Astrocyte (in vitro differentiated cells and primary cell): Measurements from ENCODE around the gene PIGL. TPM values are rescaled to one million over a fixed set of nuclear protein-coding genes. Genes with fewer than 3 reads are reported as not detected.

Experiments
- DNase-seq: peaks from one replicate; pipeline ENCODE4 v3.0.0-alpha.2; 2010; ENCODE audit warnings: low read depth
- FAIRE-seq: peaks from 2 replicates; lab custom pipeline; 2011; peaks lifted over from hg19 to GRCh38; lab: Jason Lieb, UNC
- H2AFZ ChIP-seq: 2 replicates; pipeline ENCODE4 v1.6.0; 2012; ENCODE audit warnings: low read depth, low read length, inconsistent platforms
- H3K27ac ChIP-seq: 2 replicates; pipeline ENCODE4 v1.5.1; 2011; ENCODE audit warnings: low read depth, low read length, inconsistent platforms
- H3K27me3 ChIP-seq: 2 replicates; pipeline ENCODE4 v1.6.0; 2011; ENCODE audit warnings: low read length, inconsistent platforms; ENCODE audit not compliant: insufficient read depth
- H3K36me3 ChIP-seq: 2 replicates; pipeline ENCODE4 v1.5.1; 2011; ENCODE audit warnings: low read length, inconsistent platforms; ENCODE audit not compliant: insufficient read depth
- H3K4me1 ChIP-seq: 2 replicates; pipeline ENCODE4 v1.5.1; 2011; ENCODE audit warnings: low read length, inconsistent platforms; ENCODE audit not compliant: insufficient read depth
- H3K4me2 ChIP-seq: 2 replicates; pipeline ENCODE4 v1.6.0; 2012; ENCODE audit warnings: low read length, inconsistent platforms
- H3K4me3 ChIP-seq: 2 replicates; pipeline ENCODE4 v1.5.1; 2011; ENCODE audit warnings: low read depth, mild to moderate bottlenecking, low read length, inconsistent platforms; ENCODE audit not compliant: insufficient read depth
- H3K79me2 ChIP-seq: 2 replicates; pipeline ENCODE4 v1.6.0; 2012; ENCODE audit warnings: mild to moderate bottlenecking, low read length, inconsistent platforms; ENCODE audit not compliant: insufficient read depth
- H3K9ac ChIP-seq: 2 replicates; pipeline ENCODE4 v1.6.0; 2012; ENCODE audit warnings: mild to moderate bottlenecking, low read length, inconsistent platforms
- H3K9me3 ChIP-seq: 2 replicates; pipeline ENCODE4 v1.5.1; 2012; ENCODE audit warnings: low read depth, mild to moderate bottlenecking, low read length, inconsistent platforms; ENCODE audit not compliant: insufficient read depth
- H4K20me1 ChIP-seq: 2 replicates; pipeline ENCODE4 v1.6.0; 2012; ENCODE audit warnings: low read length, inconsistent platforms; ENCODE audit not compliant: insufficient read depth
- H3K27ac Mint-ChIP-seq: one replicate; pipeline ENCODE4 v1.8.0; 2021; ENCODE audit warnings: mild to moderate bottlenecking, mixed read lengths; ENCODE audit not compliant: unreplicated experiment
- H3K27me3 Mint-ChIP-seq: one replicate; pipeline ENCODE4 v1.8.0; 2021; ENCODE audit warnings: low read depth, mixed read lengths; ENCODE audit not compliant: unreplicated experiment
- H3K36me3 Mint-ChIP-seq: one replicate; pipeline ENCODE4 v1.8.0; 2021; ENCODE audit warnings: low read depth, mixed read lengths; ENCODE audit not compliant: unreplicated experiment
- H3K4me1 Mint-ChIP-seq: one replicate; pipeline ENCODE4 v1.8.0; 2021; ENCODE audit warnings: low read depth, mixed read lengths; ENCODE audit not compliant: unreplicated experiment
- H3K4me3 Mint-ChIP-seq: one replicate; pipeline ENCODE4 v1.8.0; 2021; ENCODE audit warnings: mild to moderate bottlenecking, moderate library complexity, mixed read lengths; ENCODE audit not compliant: unreplicated experiment
- H3K9me3 Mint-ChIP-seq: one replicate; pipeline ENCODE4 v1.8.0; 2021; ENCODE audit warnings: mild to moderate bottlenecking, mixed read lengths; ENCODE audit not compliant: unreplicated experiment
- EZH2 ChIP-seq: IDR thresholded peaks from 2 replicates; pipeline ENCODE4 v1.6.1; 2012; ENCODE audit warnings: mild to moderate bottlenecking, low read length, inconsistent platforms; ENCODE audit not compliant: insufficient read depth
- total RNA-seq: library from RNA; stranded (reverse); gene quantifications from 2 replicates; pipeline ENCODE4 v1.2.1, GENCODE V29; 2021
- TF ChIP-seq, protein P1 (sequence below): IDR thresholded peaks from 2 replicates; pipeline ENCODE4 v1.5.1; 2011; ENCODE audit warnings: low read depth, mild to moderate bottlenecking, inconsistent platforms, low read length, moderate library complexity; ENCODE audit not compliant: insufficient read depth

The PIGL gene
- total RNA-seq, 1 donor from 2014 or later, result 21.9 TPM

DNA sequence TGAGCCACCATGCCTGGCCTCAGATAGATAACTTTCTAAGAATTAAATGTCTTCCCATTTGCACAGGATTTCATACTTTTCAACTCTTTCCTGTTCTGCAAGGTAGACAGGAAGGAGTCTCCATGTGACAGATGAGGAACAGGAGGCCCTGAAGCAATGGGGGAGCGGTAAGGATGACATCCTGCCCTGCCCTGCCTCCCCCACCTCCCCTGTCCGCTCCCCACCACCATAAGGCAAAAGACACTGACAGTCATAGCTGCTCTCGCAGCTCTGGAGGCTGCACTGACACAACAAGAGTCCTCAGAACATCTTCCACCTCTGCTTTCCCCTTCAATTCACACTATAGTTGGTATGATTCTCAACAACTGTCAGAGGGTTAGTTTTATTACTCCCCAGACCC is 126.6 kb downstream of the PIGL start:
- Mint-ChIP-seq H3K36me3 (peaks cover 8% of the 10 kb centered on the region), H3K27ac (no peak overlapping the region), H3K9me3 (no peaks in the 10 kb centered on the region), H3K27me3 (no peaks in the 10 kb centered on the region), H3K4me3 (no peak overlapping the region), H3K4me1 (no peaks in the 10 kb centered on the region)
- DNase-seq (no peak), FAIRE-seq (no peak)
- H3K36me3 ChIP-seq, result peaks cover 10% of the 10 kb centered on the region
- H4K20me1 ChIP-seq, result no peaks in the 10 kb centered on the region
- no peak overlapping the region for H3K27ac ChIP-seq
- H3K4me2 ChIP-seq, result no peak overlapping the region
- no peaks in the 10 kb centered on the region for H3K27me3 ChIP-seq
- H3K9ac ChIP-seq, result no peak overlapping the region
- H3K9me3 ChIP-seq, result no peaks in the 10 kb centered on the region
- no peaks in the 10 kb centered on the region for H3K79me2 ChIP-seq
- no peak for TF ChIP-seq EZH2
- TF ChIP-seq, protein P1, sequence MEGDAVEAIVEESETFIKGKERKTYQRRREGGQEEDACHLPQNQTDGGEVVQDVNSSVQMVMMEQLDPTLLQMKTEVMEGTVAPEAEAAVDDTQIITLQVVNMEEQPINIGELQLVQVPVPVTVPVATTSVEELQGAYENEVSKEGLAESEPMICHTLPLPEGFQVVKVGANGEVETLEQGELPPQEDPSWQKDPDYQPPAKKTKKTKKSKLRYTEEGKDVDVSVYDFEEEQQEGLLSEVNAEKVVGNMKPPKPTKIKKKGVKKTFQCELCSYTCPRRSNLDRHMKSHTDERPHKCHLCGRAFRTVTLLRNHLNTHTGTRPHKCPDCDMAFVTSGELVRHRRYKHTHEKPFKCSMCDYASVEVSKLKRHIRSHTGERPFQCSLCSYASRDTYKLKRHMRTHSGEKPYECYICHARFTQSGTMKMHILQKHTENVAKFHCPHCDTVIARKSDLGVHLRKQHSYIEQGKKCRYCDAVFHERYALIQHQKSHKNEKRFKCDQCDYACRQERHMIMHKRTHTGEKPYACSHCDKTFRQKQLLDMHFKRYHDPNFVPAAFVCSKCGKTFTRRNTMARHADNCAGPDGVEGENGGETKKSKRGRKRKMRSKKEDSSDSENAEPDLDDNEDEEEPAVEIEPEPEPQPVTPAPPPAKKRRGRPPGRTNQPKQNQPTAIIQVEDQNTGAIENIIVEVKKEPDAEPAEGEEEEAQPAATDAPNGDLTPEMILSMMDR, result no peak
- no peak overlapping the region for H2AFZ ChIP-seq
- peaks cover 4% of the 10 kb centered on the region for H3K4me1 ChIP-seq
- H3K4me3 ChIP-seq, result no peak overlapping the region

DNA sequence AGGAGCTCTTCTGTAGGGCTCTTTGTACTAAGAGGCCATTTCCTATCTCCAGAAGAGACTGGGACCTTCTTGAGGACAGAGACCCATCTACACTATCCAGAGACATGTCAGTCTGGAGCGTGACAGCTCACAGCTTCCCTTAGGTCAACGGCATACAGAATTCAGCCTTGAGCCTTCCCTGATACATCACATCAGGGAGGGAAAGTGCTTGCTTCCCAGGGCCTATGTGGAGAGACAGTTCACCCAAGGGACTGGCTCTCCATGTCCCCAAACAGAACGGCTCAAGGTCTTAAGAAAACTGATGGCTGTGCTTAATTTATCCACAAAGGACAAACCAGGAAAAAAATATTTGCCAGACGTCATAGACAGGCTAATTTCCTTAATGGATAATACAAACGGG is 128.6 kb downstream of the PIGL start:
- no peaks in the 10 kb centered on the region for H3K27me3 ChIP-seq
- no peaks in the 10 kb centered on the region for H3K9me3 Mint-ChIP-seq
- H3K4me3 Mint-ChIP-seq, result no peak overlapping the region
- H3K36me3 ChIP-seq, result peaks cover 18% of the 10 kb centered on the region
- H3K79me2 ChIP-seq, result peaks cover 6% of the 10 kb centered on the region
- no peak for DNase-seq
- TF ChIP-seq, protein P1, result no peak
- no peak for TF ChIP-seq EZH2
- no peak overlapping the region for H3K4me3 ChIP-seq
- no peaks in the 10 kb centered on the region for H3K4me1 Mint-ChIP-seq
- H3K27ac Mint-ChIP-seq, result no peak overlapping the region
- FAIRE-seq, result no peak
- no peak overlapping the region for H2AFZ ChIP-seq
- H4K20me1 ChIP-seq, result peaks cover 4% of the 10 kb centered on the region
- no peak overlapping the region for H3K4me2 ChIP-seq
- H3K4me1 ChIP-seq, result peaks cover 4% of the 10 kb centered on the region
- peaks cover 8% of the 10 kb centered on the region for H3K36me3 Mint-ChIP-seq
- no peak overlapping the region for H3K27ac ChIP-seq
- no peaks in the 10 kb centered on the region for H3K9me3 ChIP-seq
- no peak overlapping the region for H3K9ac ChIP-seq
- H3K27me3 Mint-ChIP-seq, result no peaks in the 10 kb centered on the region

DNA sequence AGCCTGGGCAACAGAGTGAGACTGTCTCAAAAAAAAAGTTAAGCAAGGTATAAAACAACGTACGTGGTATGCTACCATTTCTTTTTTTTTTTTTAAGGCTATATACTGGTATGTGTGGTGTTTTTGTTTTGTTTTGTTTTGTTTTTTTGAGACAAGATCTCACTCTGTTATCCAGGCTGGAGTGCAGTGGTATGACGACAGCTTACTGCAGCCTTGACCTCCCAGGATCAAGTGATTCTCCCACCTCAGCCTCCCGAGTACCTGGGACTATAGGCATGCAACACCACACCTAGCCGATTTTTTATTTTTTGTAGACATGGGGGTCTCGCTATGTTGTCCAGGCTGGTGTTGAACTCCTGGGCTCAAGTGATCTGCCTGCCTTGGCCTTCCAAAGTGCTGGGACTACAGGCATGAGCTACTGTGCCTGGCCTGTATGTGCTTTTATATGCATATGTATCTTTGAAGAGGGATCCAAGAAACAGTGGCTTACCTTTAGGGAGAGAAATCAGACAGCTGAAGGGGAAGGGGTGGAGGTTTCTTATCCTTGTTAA is 129.8 kb downstream of the PIGL start:
- Mint-ChIP-seq H3K27me3 (no peaks in the 10 kb centered on the region), H3K36me3 (peaks cover 5% of the 10 kb centered on the region), H3K9me3 (no peaks in the 10 kb centered on the region), H3K27ac (no peak overlapping the region), H3K4me1 (peaks cover 2% of the 10 kb centered on the region), H3K4me3 (no peak overlapping the region)
- Histone ChIP-seq H3K36me3 (peaks cover 18% of the 10 kb centered on the region), H3K9ac (no peak overlapping the region), H3K4me2 (no peak overlapping the region), H2AFZ (no peak overlapping the region), H4K20me1 (peaks cover 4% of the 10 kb centered on the region), H3K4me3 (no peak overlapping the region), H3K79me2 (peaks cover 18% of the 10 kb centered on the region), H3K4me1 (peaks cover 4% of the 10 kb centered on the region), H3K27ac (no peak overlapping the region), H3K27me3 (no peaks in the 10 kb centered on the region), H3K9me3 (no peaks in the 10 kb centered on the region)
- no peak for TF ChIP-seq EZH2
- TF ChIP-seq, protein P1, result no peak
- FAIRE-seq (no peak), DNase-seq (no peak)
